Esophagus muscularis mucosa (tissue), 4 donors: ENCODE data around the gene LRPPRC. TPM values are rescaled to one million over a fixed set of nuclear protein-coding genes. Genes with fewer than 3 reads are reported as not detected.

Source experiments
- DNase-seq: peaks from one replicate; pipeline ENCODE4 v3.0.0-alpha.2; 2017; ENCODE audit errors: extremely low spot score
- H3K27ac ChIP-seq, 4 donors: fragments of 200-600 bp; sonication (generic); replicated peaks in 1 of 4; 1 replicate in 3 of 4; 2 replicates in 1 of 4; pipeline ENCODE4 v1.5.1; 2016 to 2019; ENCODE audit warnings: mild to moderate bottlenecking in 1 of 4
- H3K27me3 ChIP-seq, 4 donors: fragments of 200-600 bp; sonication (generic); one replicate each; pipeline versions ENCODE4 v1.5.1 to v1.6.0; 2016 to 2019
- H3K36me3 ChIP-seq, 4 donors: fragments of 200-600 bp; sonication (generic); one replicate each; pipeline ENCODE4 v1.5.1; 2016 to 2019
- H3K4me1 ChIP-seq, 4 donors: fragments of 200-600 bp; sonication (generic); one replicate each; pipeline ENCODE4 v1.5.1; 2016 to 2019
- H3K4me3 ChIP-seq, 4 donors: fragments of 200-600 bp; sonication (generic); 1 replicate in 2 of 4; 2 replicates in 2 of 4; pipeline ENCODE4 v1.5.1; 2016 to 2019; ENCODE audit warnings: mild to moderate bottlenecking in 4 of 4, moderate library complexity in 1 of 4
- H3K9me3 ChIP-seq, 4 donors: fragments of 200-600 bp; sonication (generic); 1 replicate in 3 of 4; 2 replicates in 1 of 4; pipeline ENCODE4 v1.5.1; 2016 to 2019
- EP300 ChIP-seq: sonication (generic); formaldehyde crosslinking; IDR thresholded peaks from one replicate; pipeline ENCODE4 v1.6.1; 2017; ENCODE audit warnings: antibody characterized with exemption
- POLR2A ChIP-seq: fragments of 450-650 bp; IDR thresholded peaks from one replicate; pipeline ENCODE4 v1.6.1; 2017; ENCODE audit warnings: antibody characterized with exemption, moderate library complexity, mild to moderate bottlenecking, low read depth
- POLR2AphosphoS5 ChIP-seq, 2 donors: sonication (generic); formaldehyde crosslinking; IDR thresholded peaks; one replicate each; pipeline ENCODE4 v1.6.1; 2017; ENCODE audit warnings: antibody characterized with exemption in 2 of 2
- WGBS: methylation state at CpG from one replicate; pipeline ENCODE4 v1.1.5; 2018; 5-methylcytosine and 5-hydroxymethylcytosine counted together
- intact Hi-C: fragments of 100-400 bp; cut with DNase I; formaldehyde crosslinking; loops from one replicate; pipeline ENCODE4 v1.15.1; 2023
- total RNA-seq, 4 donors: library from RNA; depleted of rRNA; stranded (reverse); fragments of >200 nt; gene quantifications; one replicate each; pipeline versions ENCODE4 v1.1.0 to v1.2.1, GENCODE V29; 2016
- TF ChIP-seq, protein P1 (sequence below), 3 experiments: fragments of 200-600 bp in 2 of 3; fragments of 450-650 bp in 1 of 3; sonication (generic) in 2 of 3; IDR thresholded peaks; one replicate each; pipeline ENCODE4 v1.5.1; 2017 to 2019; ENCODE audit warnings: antibody characterized with exemption in 3 of 3, mild to moderate bottlenecking in 2 of 3, moderate library complexity in 1 of 3

The LRPPRC gene
- total RNA-seq, 4 donors from 2014 or later = 38.4 to 44.6 (median 43.0) TPM

DNA sequence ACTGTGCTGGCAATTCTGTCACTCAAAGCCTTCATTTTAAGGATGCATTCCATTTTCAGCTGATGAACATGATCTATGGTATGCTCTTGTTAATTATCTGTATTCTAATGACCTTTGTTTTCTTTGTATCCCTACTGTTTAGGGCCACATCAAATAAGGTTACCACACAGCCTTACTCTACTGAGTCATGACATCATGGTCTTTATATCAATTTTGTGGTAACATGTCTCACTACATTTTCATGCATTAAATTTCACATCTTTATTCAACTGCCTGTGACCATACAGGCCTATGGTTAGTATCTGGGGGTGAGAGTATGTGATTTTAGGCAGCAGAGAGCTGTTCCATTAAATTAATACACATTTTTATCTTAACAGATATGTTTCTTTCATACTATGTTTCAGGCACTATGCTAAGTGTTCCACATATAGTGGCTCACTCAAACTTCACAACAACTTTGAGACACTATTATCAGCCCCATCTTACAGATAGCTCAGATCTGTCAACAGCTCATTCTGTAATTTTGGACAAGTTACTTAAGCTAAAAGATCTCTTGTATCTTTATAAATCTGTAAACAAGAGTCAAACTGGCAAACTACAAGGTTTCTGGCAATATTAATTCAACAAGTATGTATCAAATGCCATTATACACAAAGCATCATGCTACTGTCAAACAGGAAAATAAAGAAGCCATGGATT, 18.0 kb downstream of the LRPPRC start:
- TF ChIP-seq EP300 (no peak), POLR2A (no peak), POLR2AphosphoS5 (IDR thresholded peaks at IDR 0.05) (no peak)
- TF ChIP-seq, protein P1, sequence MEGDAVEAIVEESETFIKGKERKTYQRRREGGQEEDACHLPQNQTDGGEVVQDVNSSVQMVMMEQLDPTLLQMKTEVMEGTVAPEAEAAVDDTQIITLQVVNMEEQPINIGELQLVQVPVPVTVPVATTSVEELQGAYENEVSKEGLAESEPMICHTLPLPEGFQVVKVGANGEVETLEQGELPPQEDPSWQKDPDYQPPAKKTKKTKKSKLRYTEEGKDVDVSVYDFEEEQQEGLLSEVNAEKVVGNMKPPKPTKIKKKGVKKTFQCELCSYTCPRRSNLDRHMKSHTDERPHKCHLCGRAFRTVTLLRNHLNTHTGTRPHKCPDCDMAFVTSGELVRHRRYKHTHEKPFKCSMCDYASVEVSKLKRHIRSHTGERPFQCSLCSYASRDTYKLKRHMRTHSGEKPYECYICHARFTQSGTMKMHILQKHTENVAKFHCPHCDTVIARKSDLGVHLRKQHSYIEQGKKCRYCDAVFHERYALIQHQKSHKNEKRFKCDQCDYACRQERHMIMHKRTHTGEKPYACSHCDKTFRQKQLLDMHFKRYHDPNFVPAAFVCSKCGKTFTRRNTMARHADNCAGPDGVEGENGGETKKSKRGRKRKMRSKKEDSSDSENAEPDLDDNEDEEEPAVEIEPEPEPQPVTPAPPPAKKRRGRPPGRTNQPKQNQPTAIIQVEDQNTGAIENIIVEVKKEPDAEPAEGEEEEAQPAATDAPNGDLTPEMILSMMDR (IDR thresholded peaks at IDR 0.05) = no peak
- H3K4me3 ChIP-seq = no peak overlapping the region
- H3K36me3 ChIP-seq = peaks cover 25 to 85% (median 70%) of the 10 kb centered on the region in 4 donors
- no peaks in the 10 kb centered on the region for H3K9me3 ChIP-seq
- no peak overlapping the region for H3K27ac ChIP-seq
- no peaks in the 10 kb centered on the region for H3K27me3 ChIP-seq
- intact Hi-C loops = no loop called here
- H3K4me1 ChIP-seq = peaks cover 0 to 1% (median under 1%) of the 10 kb centered on the region in 4 donors
- no peak for DNase-seq

DNA sequence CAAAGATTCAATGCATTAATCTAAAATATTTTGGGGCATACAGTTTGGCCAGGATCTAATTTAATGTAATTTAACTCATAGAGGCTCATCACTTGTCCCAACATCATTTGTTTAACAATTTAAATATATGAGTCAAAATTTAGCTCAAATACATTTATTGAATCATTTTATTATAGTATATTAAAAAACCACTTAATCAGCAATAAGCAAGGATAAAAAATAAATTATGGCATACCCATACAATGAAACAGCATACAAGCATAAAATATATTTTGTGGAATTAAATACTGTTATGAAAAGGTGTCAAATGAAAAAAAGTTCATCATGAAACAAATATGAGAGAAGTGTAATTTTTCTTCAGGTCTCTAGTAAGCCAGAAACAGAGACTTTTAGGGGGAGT, 34.9 kb downstream of the LRPPRC start:
- intact Hi-C loops = no loop called here
- DNase-seq = no peak
- TF ChIP-seq POLR2AphosphoS5 (IDR thresholded peaks at IDR 0.05) (no peak), POLR2A (no peak), EP300 (no peak)
- TF ChIP-seq, protein P1 (IDR thresholded peaks at IDR 0.05) = no peak
- Histone ChIP-seq H3K36me3 (peaks cover 51 to 98% (median 78%) of the 10 kb centered on the region in 4 donors), H3K27me3 (no peaks in the 10 kb centered on the region), H3K4me1 (no peaks in the 10 kb centered on the region), H3K27ac (no peak overlapping the region), H3K4me3 (no peak overlapping the region), H3K9me3 (no peaks in the 10 kb centered on the region)

DNA sequence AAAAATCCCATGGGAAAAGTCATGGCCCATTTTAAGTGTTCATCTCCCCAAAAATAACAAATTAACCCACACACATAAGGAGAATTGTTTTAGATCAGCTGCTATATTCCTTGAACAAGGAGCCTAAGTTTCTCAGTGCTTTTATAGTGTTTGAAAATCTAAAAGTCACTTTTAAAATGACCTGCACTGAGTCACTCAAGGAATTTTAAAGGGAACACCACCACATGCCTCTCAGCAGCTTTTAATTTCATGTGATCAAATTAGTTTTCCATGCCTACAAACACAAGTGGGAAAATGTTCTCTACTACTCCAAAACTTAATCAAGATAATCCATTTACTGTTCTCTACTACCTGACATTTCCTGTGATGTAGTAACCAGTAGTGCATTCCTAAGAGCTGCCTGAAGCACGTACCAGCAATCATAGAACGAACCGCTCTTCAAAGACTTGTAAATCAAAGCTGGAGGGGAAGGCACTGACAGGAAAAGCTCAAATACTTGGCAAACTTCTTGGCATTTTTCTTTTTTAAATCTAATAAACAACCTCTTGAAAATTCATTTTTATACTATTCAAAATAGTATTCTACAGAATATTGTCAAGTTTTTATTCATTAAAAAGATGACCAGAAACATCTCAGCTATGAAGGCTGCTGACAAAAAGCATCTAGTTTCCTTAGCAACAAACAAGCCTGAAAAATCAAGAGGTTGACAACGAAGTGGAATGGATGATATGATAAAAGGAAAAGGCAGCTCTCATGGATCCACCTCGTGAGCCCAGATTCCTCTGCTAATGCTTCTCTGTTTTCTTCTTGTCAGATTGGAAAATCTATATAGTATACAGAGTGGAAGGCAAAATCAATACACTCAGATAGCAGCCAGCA, 37.2 kb downstream of the LRPPRC start:
- TF ChIP-seq EP300 (no peak), POLR2A (no peak), POLR2AphosphoS5 (IDR thresholded peaks at IDR 0.05) (no peak)
- TF ChIP-seq, protein P1 (IDR thresholded peaks at IDR 0.05) = no peak
- H3K27ac ChIP-seq = no peak overlapping the region
- intact Hi-C loops = no loop called here
- H3K9me3 ChIP-seq = no peaks in the 10 kb centered on the region
- no peaks in the 10 kb centered on the region for H3K4me1 ChIP-seq
- peaks cover 61 to 100% (median 91%) of the 10 kb centered on the region in 4 donors for H3K36me3 ChIP-seq
- 89% methylated on average over 5 of the region's 5 CpGs for WGBS
- no peak for DNase-seq
- no peak overlapping the region for H3K4me3 ChIP-seq
- no peaks in the 10 kb centered on the region for H3K27me3 ChIP-seq

DNA sequence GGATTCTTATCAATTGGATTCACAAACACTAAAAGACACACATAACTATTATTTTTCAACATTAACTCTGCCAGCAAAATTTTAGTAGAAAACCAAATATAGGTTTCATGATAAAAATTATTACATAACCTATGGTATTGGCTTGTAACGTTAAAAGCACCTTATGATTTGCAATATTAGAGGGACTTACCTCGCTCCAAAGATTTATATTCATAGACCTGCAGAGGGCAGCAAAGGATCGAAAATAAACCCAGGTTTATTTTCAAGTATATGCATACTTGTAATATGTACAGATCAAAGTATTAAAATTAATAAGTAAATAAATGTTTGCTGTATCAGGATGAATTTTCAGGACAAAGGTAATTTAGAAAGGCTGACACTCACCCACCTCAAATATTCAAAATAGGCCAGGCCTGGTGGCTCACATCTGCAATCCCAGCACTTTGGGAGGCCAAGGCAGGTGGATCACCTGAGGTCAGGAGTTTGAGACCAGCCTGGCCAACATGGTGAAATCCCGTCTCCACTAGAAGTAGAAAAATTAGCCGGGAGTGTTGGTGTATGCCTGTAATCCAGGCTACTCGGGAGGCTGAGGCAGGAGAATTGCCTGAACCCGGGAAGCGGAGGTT, 45.3 kb downstream of the LRPPRC start:
- intact Hi-C loops = no loop called here
- Histone ChIP-seq H3K27me3 (no peaks in the 10 kb centered on the region), H3K36me3 (peaks cover 43 to 92% (median 72%) of the 10 kb centered on the region in 4 donors), H3K4me1 (no peaks in the 10 kb centered on the region), H3K4me3 (no peak overlapping the region), H3K9me3 (no peaks in the 10 kb centered on the region), H3K27ac (no peak overlapping the region)
- DNase-seq = no peak
- WGBS = 80% methylated on average over 8 of the region's 8 CpGs
- TF ChIP-seq POLR2A (no peak), EP300 (no peak)
- TF ChIP-seq, protein P1 (IDR thresholded peaks at IDR 0.05) = peak in 2 of 3 experiments; percentile 8 to 46
